Ascending aorta (tissue), 2 donors: ENCODE measurements around the gene CSNK1E. TPM values are rescaled to one million over a fixed set of nuclear protein-coding genes. Genes with fewer than 3 reads are reported as not detected.

Source experiments
- DNase-seq, 2 donors: peaks; one replicate each; pipeline ENCODE4 v3.0.0-alpha.2; 2019; ENCODE audit warnings: low spot score in 2 of 2
- H3K27ac ChIP-seq, 2 donors: fragments of 200-600 bp; sonication (generic); one replicate each; pipeline ENCODE4 v1.5.1; 2016 to 2017; ENCODE audit warnings: mild to moderate bottlenecking in 1 of 2
- H3K27me3 ChIP-seq: fragments of 200-600 bp; sonication (generic); one replicate; pipeline ENCODE4 v1.5.1; 2017
- H3K36me3 ChIP-seq, 2 donors: fragments of 200-600 bp; sonication (generic); one replicate each; pipeline ENCODE4 v1.5.1; 2016
- H3K4me1 ChIP-seq, 2 donors: fragments of 200-600 bp; sonication (generic); one replicate each; pipeline ENCODE4 v1.5.1; 2016 to 2017; ENCODE audit warnings: mild to moderate bottlenecking in 1 of 2
- H3K4me3 ChIP-seq, 2 donors: fragments of 200-600 bp; sonication (generic); one replicate each; pipeline ENCODE4 v1.5.1; 2016 to 2017; ENCODE audit warnings: mild to moderate bottlenecking in 1 of 2
- H3K9me3 ChIP-seq, 2 donors: fragments of 200-600 bp; sonication (generic); one replicate each; pipeline ENCODE4 v1.5.1; 2016
- CTCF ChIP-seq, 3 experiments: fragments of 200-600 bp in 2 of 3; fragments of 450-650 bp in 1 of 3; sonication (generic) in 2 of 3; IDR thresholded peaks; one replicate each; pipeline ENCODE4 v1.5.1; 2016 to 2019; ENCODE audit warnings: antibody characterized with exemption in 3 of 3, mild to moderate bottlenecking in 1 of 3, moderate library complexity in 1 of 3
- intact Hi-C: fragments of 100-400 bp; cut with DNase I; formaldehyde crosslinking; loops from one replicate; pipeline ENCODE4 v1.15.1; 2023
- total RNA-seq: library from RNA; depleted of rRNA; stranded (reverse); fragments of >200 nt; gene quantifications from one replicate; pipeline ENCODE4 v1.1.0, GENCODE V29; 2016

CSNK1E gene
- total RNA-seq, 1 donor from 2014 or later, result 185 TPM

GRCh38 chr22:38314933-38315822, 2.1 kb downstream of the CSNK1E start:
- peak overlapping the region; percentile 69 to 92 for H3K4me3 ChIP-seq
- peaks cover 0 to 2% of the 10 kb centered on the region in 2 donors for H3K36me3 ChIP-seq
- H3K9me3 ChIP-seq, result no peaks in the 10 kb centered on the region
- H3K4me1 ChIP-seq, result peaks cover 23 to 52% of the 10 kb centered on the region in 2 donors
- no peak for DNase-seq
- no peaks in the 10 kb centered on the region for H3K27me3 ChIP-seq
- TF ChIP-seq CTCF (IDR thresholded peaks at IDR 0.05), result no peak
- intact Hi-C loops, result loop anchor here (5.0 to 10.0 kb wide), 3 partner anchors 192 to 470 kb away; partner anchors contain the start of genes ANKRD54, DDX17, EIF3L and JOSD1
- peak overlapping the region; percentile 97 to 99 for H3K27ac ChIP-seq

- H3K27ac ChIP-seq, result peak overlapping the region; percentile 97 to 99
- H3K4me1 ChIP-seq, result peaks cover 26 to 61% of the 10 kb centered on the region in 2 donors
- peaks cover under 1 to 2% of the 10 kb centered on the region in 2 donors for H3K36me3 ChIP-seq
- H3K4me3 ChIP-seq, result peak overlapping the region; percentile 69 to 92
- H3K9me3 ChIP-seq, result no peaks in the 10 kb centered on the region
- TF ChIP-seq CTCF (IDR thresholded peaks at IDR 0.05), result no peak
- intact Hi-C loops, result loop anchor here (5.0 to 10.0 kb wide), 2 partner anchors 388 to 469 kb away; partner anchors contain the start of genes ANKRD54, EIF3L and JOSD1
- no peaks in the 10 kb centered on the region for H3K27me3 ChIP-seq
- DNase-seq, result no peak
Measured at GRCh38 chr22:38314051-38314932, 2.9 kb downstream of the CSNK1E start.

DNA sequence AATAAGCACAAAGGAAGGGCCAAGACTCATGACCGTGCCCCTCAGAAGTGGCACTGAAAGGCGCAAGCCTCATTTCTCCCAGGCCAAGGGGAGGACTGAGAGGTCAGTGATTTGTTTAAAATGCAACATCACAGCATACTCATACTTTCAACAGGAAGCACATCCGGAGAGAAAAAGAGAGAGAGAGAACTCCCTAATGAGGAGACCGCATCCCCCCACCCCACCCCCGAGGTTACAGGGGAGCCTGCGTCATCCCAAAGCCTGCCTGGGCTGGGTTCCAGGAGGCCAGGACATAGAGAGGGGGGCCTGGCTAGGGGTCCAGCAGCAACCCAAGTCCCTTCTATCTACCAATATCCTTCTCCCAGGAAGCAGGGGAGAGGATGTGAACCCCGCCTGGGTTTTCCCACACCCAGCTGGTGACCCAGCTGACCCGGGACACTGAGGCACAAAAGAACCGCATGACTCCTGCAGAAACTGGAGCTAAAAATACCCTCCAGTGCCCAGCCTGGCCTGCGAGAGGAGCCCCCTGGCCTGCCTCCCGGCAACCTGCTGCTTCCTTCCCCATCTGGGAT, 3.8 kb downstream of the CSNK1E start:
- peak overlapping the region; percentile 69 to 92 for H3K4me3 ChIP-seq
- peak in 1 of 2 donors; percentile 91 for DNase-seq
- H3K36me3 ChIP-seq, result peaks cover 7 to 8% of the 10 kb centered on the region in 2 donors
- no peak for TF ChIP-seq CTCF (IDR thresholded peaks at IDR 0.05)
- intact Hi-C loops, result loop anchor here (5.0 to 10.0 kb wide), 2 partner anchors 389 to 469 kb away; partner anchors contain the start of genes ANKRD54, EIF3L and JOSD1
- H3K9me3 ChIP-seq, result no peaks in the 10 kb centered on the region
- H3K27me3 ChIP-seq, result no peaks in the 10 kb centered on the region
- H3K4me1 ChIP-seq, result peaks cover 32 to 64% of the 10 kb centered on the region in 2 donors
- H3K27ac ChIP-seq, result peak overlapping the region; percentile 97 to 99

- no peak for TF ChIP-seq CTCF (IDR thresholded peaks at IDR 0.05)
- no peak overlapping the region for H3K4me3 ChIP-seq
- H3K4me1 ChIP-seq, result peaks cover 32 to 56% of the 10 kb centered on the region in 2 donors
- no peaks in the 10 kb centered on the region for H3K9me3 ChIP-seq
- intact Hi-C loops, result loop anchor here (5.0 to 10.0 kb wide), 2 partner anchors 390 to 468 kb away; partner anchors contain the start of genes ANKRD54, EIF3L and JOSD1
- peaks cover 10 to 12% of the 10 kb centered on the region in 2 donors for H3K36me3 ChIP-seq
- no peak for DNase-seq
- peak overlapping the region; percentile 97 to 99 for H3K27ac ChIP-seq
- H3K27me3 ChIP-seq, result no peaks in the 10 kb centered on the region
Measured at GRCh38 chr22:38312261-38312800, 4.9 kb downstream of the CSNK1E start.

DNA sequence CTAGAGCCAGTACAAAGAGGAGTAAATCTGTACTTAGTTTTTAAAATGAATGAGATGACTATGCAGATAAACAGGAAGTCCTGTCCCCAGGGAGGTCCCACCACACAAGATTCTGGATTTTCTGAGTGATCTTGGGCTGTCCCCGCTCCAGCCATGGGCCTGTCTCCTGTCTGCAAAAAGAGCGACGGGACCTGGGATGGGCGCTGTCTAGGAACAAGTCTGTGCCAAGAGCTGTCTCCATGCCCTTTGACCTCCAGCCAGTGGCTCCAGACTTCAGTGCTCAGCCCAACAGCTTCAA, 6.0 kb downstream of the CSNK1E start:
- peaks cover 32 to 57% of the 10 kb centered on the region in 2 donors for H3K4me1 ChIP-seq
- intact Hi-C loops, result loop anchor here (2.0 to 10.0 kb wide), 3 partner anchors 50 to 466 kb away; partner anchors contain the start of genes ANKRD54, EIF3L and JOSD1
- no peaks in the 10 kb centered on the region for H3K9me3 ChIP-seq
- no peak for DNase-seq
- TF ChIP-seq CTCF (IDR thresholded peaks at IDR 0.05), result no peak
- peak overlapping the region; percentile 97 to 99 for H3K27ac ChIP-seq
- H3K36me3 ChIP-seq, result peaks cover 10 to 12% of the 10 kb centered on the region in 2 donors
- H3K4me3 ChIP-seq, result no peak overlapping the region
- no peaks in the 10 kb centered on the region for H3K27me3 ChIP-seq
